Renal cortex interstitium (tissue), 11 donors: Measurements from ENCODE around the gene CDH23. TPM values are rescaled to one million over a fixed set of nuclear protein-coding genes. Genes with fewer than 3 reads are reported as not detected.
A peak's percentile ranks its signal among the peaks of the same experiment; 100 is the strongest.

Experiments
- DNase-seq, 11 donors: peaks; one replicate each; pipeline ENCODE4 v3.0.0-alpha.2; 2013; ENCODE audit warnings: low read depth in 9 of 11, low spot score in 4 of 11; ENCODE audit errors: extremely low read depth in 1 of 11
- polyA plus RNA-seq, 3 donors: library from polyadenylated mRNA; unstranded; fragments of 120-200 nt; gene quantifications; one replicate each; pipeline ENCODE4 v1.2.1, GENCODE V29; 2013; ENCODE audit not compliant: insufficient read length in 3 of 3

Gene CDH23
- polyA plus RNA-seq, 3 donors = 0.78 to 2.1 (median 1.0) TPM

DNA sequence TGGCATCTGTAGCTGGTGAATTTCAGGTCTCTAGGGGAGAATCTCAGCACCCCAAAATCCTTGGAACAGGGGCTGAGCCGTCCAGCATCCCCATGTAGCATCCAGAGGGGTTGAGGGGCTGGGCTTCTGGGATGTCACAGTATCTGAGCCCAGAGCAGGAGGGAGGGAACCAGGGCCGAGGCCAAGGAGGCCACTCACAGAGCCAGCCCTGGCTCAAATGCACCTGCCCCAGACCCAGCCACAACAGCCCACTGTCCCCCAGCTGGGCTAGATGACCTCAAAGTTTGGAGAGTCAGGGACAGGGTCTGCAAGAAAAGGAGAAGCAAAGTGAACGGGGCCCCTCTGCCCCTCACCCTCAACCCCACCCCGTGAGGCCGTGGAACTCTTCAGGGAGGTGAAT is 354.3 kb downstream of the CDH23 start:
- no peak for DNase-seq

DNA sequence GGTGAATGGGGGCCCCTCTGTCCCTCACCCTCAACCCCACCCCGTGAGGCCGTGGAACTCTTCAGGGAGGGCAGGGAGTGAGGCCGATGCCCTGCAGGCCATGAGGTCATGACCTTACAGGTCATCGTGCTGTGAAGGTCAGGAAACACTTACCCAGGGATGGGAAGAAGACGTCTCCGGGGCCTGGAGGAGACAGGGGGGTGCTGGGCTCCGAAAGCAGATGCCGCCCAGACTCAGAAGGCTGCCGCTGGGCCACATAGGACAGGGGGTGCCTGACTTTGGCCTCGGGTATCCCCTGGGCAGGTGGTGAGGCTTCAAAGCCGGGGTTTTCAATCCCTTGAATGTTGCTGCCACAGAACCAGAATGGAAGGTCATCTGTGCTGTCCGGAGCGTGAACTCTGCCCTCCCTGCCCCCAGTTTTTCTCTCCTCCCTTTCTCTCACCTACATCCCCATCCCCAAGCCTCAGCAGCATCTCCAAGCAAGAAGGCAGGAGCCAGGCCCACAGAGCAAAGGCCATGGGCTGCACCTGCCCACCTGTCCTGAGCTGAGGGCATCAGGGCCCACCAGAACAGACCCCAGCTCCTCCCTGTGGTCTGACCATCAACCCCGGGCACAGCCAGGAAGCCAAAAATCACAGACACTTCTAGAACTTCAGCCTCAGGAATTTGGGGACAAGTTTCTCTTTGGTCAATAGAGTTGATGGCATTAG is 354.9 kb downstream of the CDH23 start:
- DNase-seq = no peak

GRCh38 chr10:71752391-71753090 is 355.8 kb downstream of the CDH23 start:
- DNase-seq = no peak

- no peak for DNase-seq
Observed at GRCh38 chr10:71753091-71753959, 356.6 kb downstream of the CDH23 start.

GRCh38 chr10:71753960-71754505 is 357.3 kb downstream of the CDH23 start:
- DNase-seq = no peak

- DNase-seq = no peak
Observed at GRCh38 chr10:71754562-71754961, 357.8 kb downstream of the CDH23 start.

- peak in 1 of 11 donors; percentile 38 for DNase-seq
Observed at GRCh38 chr10:71755179-71755879, 358.6 kb downstream of the CDH23 start.

GRCh38 chr10:71756311-71757191 is 359.8 kb downstream of the CDH23 start:
- DNase-seq = peak in 3 of 11 donors; percentile 51 to 58 (median 55)

- no peak for DNase-seq
Observed at GRCh38 chr10:71757399-71757922, 360.7 kb downstream of the CDH23 start.

GRCh38 chr10:71761105-71761511 is 364.4 kb downstream of the CDH23 start:
- DNase-seq = no peak

- no peak for DNase-seq
Observed at GRCh38 chr10:71761541-71762113, 364.9 kb downstream of the CDH23 start.

DNA sequence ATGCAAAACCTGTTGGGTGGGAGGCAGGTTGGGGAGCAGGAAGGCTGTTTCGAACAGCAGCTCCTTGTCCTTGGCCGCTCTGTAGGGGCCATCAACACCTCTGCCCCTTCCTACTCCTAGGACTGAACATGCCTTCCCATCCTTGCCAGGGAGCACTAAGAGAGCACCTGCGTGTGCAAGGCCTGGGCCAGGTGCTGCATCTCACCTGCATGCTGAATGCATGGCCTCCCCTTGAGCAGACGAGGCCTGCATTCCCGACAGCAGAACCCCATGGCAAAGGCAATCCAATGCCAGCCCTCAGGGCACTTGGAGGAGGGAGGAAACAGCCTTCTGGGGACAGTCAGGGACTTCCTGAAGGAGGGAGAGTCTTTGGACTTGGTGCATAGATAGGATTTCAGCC is 365.6 kb downstream of the CDH23 start:
- no peak for DNase-seq

DNA sequence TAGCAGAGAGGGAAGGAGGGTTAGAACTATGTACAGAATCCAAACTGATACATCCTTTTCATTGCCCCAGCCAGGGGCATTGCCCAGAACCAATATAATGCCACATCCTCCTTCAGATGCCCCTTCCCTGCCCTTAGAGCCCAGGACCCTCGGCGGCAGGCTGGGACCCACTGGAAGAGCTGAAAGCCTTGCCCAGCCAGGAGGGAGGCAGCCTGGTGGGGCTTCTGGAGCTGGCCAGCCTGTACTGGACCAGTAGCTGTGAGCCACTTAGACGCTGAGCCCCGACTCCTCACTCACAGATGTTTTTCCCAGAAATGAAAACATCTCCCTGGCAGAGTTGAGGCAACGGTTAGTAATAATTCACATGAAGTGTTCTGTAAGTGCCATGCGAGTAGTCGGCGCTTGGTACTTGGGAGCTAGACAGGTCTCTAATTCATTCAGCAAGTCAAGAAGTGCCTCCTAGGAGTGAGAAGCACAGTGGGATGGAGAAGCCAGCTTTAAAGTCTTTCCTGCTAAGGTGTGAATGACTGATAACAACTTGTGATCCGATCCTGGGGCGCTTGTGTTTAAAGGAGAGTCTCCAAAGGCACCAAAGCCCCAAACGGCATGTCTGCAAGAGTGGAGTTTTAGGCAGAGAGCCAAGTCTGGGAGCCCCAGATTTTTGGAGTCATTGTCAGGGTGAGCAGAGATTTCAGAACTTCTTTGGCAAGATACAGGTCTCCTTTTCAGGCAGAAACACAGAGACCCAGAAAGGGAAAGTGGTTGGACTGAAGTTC is 366.8 kb downstream of the CDH23 start:
- DNase-seq = no peak

DNA sequence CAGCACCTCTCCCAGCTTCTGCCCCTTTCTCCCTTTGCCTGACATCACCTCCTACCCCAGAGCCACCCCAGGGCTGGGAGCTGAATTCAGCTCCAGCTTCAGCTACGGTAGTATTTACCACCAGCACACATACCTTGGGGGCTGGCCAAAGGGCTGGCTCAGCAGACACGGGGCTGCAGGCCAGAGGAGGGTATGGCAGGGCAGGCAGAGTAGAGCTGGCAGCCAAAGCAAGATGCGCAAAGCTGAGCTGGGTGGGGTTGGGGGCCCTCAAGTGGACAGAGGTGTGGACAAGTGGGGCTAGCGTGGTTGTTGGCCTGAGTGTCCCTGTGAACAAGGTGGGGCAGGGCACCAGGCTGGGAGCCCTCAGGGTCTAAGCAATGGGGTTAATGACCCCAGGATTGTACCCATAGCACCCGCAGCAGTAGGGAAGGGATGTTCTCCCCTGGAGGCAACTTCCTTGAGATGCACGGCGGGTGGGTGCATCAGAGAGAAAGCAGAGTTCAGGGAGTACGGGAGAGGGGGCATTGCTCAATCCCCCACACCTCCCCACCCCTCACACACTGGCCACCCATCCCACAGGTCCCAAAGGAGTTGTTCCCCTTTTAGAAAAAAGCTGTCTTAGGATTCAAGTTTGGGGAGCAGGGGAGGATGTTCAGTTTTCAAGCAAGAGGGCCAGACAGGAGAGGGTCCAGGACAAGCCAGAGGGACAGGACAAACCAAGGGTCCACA is 368.6 kb downstream of the CDH23 start:
- no peak for DNase-seq

GRCh38 chr10:71765906-71766716 is 369.4 kb downstream of the CDH23 start:
- no peak for DNase-seq
